WTC11 (cell line): ENCODE data around the gene MAEA. TPM values are rescaled to one million over a fixed set of nuclear protein-coding genes. Genes with fewer than 3 reads are reported as not detected.

Source experiments
- ATAC-seq: fragments of 200-7000 bp; cut with Tn5 transposase; 2 replicates; pipeline ENCODE4 v1.10.0; 2021; ENCODE audit warnings: mild to moderate bottlenecking, moderate library complexity
- CTCF ChIA-PET: fragments of 300-600 bp; sonication (Branson Sonifier 250); formaldehyde crosslinking; loops from one replicate; lab custom pipeline; 2021; ENCODE audit warnings: antibody characterized with exemption; lab: Charles Lee
- POLR2A ChIA-PET: fragments of 350-600 bp; sonication (Branson Sonifier 250); formaldehyde crosslinking; loops from one replicate; lab custom pipeline; 2021; ENCODE audit warnings: antibody characterized with exemption; lab: Charles Lee
- DNase-seq: peaks from one replicate; pipeline ENCODE4 v3.0.0; 2021; ENCODE audit warnings: low spot score
- H3K27ac Mint-ChIP-seq: 2 replicates; pipeline ENCODE4 v1.8.0; 2021; ENCODE audit warnings: mixed read lengths
- H3K27me3 Mint-ChIP-seq: 2 replicates; pipeline ENCODE4 v1.8.0; 2021; ENCODE audit warnings: low read depth, mild to moderate bottlenecking, moderate library complexity, mixed read lengths
- H3K36me3 Mint-ChIP-seq: 2 replicates; pipeline ENCODE4 v1.8.0; 2021; ENCODE audit warnings: mixed read lengths
- H3K4me1 Mint-ChIP-seq: 2 replicates; pipeline ENCODE4 v1.8.0; 2022; ENCODE audit warnings: mixed read lengths
- H3K4me3 Mint-ChIP-seq: 2 replicates; pipeline ENCODE4 v1.8.0; 2021; ENCODE audit warnings: mild to moderate bottlenecking, moderate library complexity, mixed read lengths
- H3K9me3 Mint-ChIP-seq: 2 replicates; pipeline ENCODE4 v1.8.0; 2021; ENCODE audit warnings: mixed read lengths
- AR ChIP-seq: fragments of 250-450 bp; sonication (Bioruptor Pico); IDR thresholded peaks from 2 replicates; pipeline ENCODE4 v1.9.0; 2021; ENCODE audit warnings: mild to moderate bottlenecking
- ATF2 ChIP-seq: sonication (generic); formaldehyde crosslinking; IDR thresholded peaks from 2 replicates; pipeline ENCODE4 v1.8.1; 2022; ENCODE audit warnings: low read depth, missing genetic modification reagents, borderline replicate concordance
- CDX4 ChIP-seq: fragments of 250-450 bp; sonication (Bioruptor Pico); IDR thresholded peaks from 2 replicates; pipeline ENCODE4 v1.9.0; 2021; ENCODE audit warnings: moderate library complexity, mild to moderate bottlenecking, inconsistent platforms, borderline replicate concordance
- E2F5 ChIP-seq: sonication (generic); formaldehyde crosslinking; IDR thresholded peaks from 2 replicates; pipeline ENCODE4 v1.8.1; 2022; ENCODE audit warnings: mild to moderate bottlenecking, moderate library complexity, missing genetic modification reagents
- FOXJ3 ChIP-seq: sonication (generic); formaldehyde crosslinking; IDR thresholded peaks from 2 replicates; pipeline ENCODE4 v1.9.0; 2021; ENCODE audit warnings: missing genetic modification reagents, mild to moderate bottlenecking, borderline replicate concordance
- FOXP1 ChIP-seq: sonication (generic); formaldehyde crosslinking; IDR thresholded peaks from 2 replicates; pipeline ENCODE4 v1.8.0; 2022; ENCODE audit warnings: missing genetic modification reagents, mild to moderate bottlenecking, moderate library complexity, borderline replicate concordance
- GTF2I ChIP-seq: fragments of 250-450 bp; sonication (Bioruptor Pico); conservative IDR thresholded peaks from 2 replicates; pipeline ENCODE4 v1.4.0; 2021; ENCODE audit warnings: mild to moderate bottlenecking
- IRF1 ChIP-seq: sonication (generic); formaldehyde crosslinking; IDR thresholded peaks from 2 replicates; pipeline ENCODE4 v1.8.0; 2023; ENCODE audit warnings: missing genetic modification reagents
- MXD4 ChIP-seq: fragments of 250-450 bp; sonication (Bioruptor Pico); IDR thresholded peaks from 2 replicates; pipeline ENCODE4 v1.8.0; 2021; ENCODE audit warnings: mild to moderate bottlenecking, moderate library complexity, borderline replicate concordance
- MYBL2 ChIP-seq: sonication (generic); formaldehyde crosslinking; IDR thresholded peaks from 2 replicates; pipeline ENCODE4 v1.8.1; 2023; ENCODE audit warnings: mild to moderate bottlenecking, moderate library complexity, missing genetic modification reagents
- NR2C2 ChIP-seq: sonication (generic); formaldehyde crosslinking; IDR thresholded peaks from 2 replicates; pipeline ENCODE4 v1.8.0; 2022; ENCODE audit warnings: mild to moderate bottlenecking, missing genetic modification reagents
- SMAD3 ChIP-seq: sonication (generic); formaldehyde crosslinking; IDR thresholded peaks from 2 replicates; pipeline ENCODE4 v1.8.0; 2022; ENCODE audit warnings: missing genetic modification reagents, mild to moderate bottlenecking, borderline replicate concordance
- STAT6 ChIP-seq: sonication (generic); formaldehyde crosslinking; conservative IDR thresholded peaks from 2 replicates; pipeline ENCODE4 v1.8.1; 2023; ENCODE audit warnings: mild to moderate bottlenecking, low read depth, missing genetic modification reagents, moderate library complexity
- TCF7 ChIP-seq: sonication (generic); formaldehyde crosslinking; IDR thresholded peaks from 2 replicates; pipeline ENCODE4 v1.8.0; 2022; ENCODE audit warnings: mild to moderate bottlenecking, low read depth, missing genetic modification reagents, moderate library complexity
- ZNF281 ChIP-seq: sonication (generic); formaldehyde crosslinking; IDR thresholded peaks from 2 replicates; pipeline ENCODE4 v1.8.0; 2023; ENCODE audit warnings: mild to moderate bottlenecking, missing genetic modification reagents
- ZNF317 ChIP-seq: sonication (generic); formaldehyde crosslinking; IDR thresholded peaks from 2 replicates; pipeline ENCODE4 v1.8.1; 2023; ENCODE audit warnings: low read depth, mild to moderate bottlenecking, moderate library complexity, missing genetic modification reagents, borderline replicate concordance
- ZNF423 ChIP-seq: fragments of 250-450 bp; sonication (Bioruptor Pico); IDR thresholded peaks from 2 replicates; pipeline ENCODE4 v2.1.2; 2022; ENCODE audit warnings: mild to moderate bottlenecking, moderate library complexity
- total RNA-seq: library from RNA; stranded (reverse); gene quantifications from 3 replicates; pipeline ENCODE4 v1.2.3, GENCODE V29; 2021

The MAEA gene
- total RNA-seq, 1 experiment from 2014 or later: 86.9 TPM

GRCh38 chr4:1310031-1310795 is 20.5 kb downstream of the MAEA start:
- Mint-ChIP-seq H3K27me3 (no peaks in the 10 kb centered on the region), H3K36me3 (peaks cover 35% of the 10 kb centered on the region), H3K9me3 (peaks cover 3% of the 10 kb centered on the region; the same call in 1 of the 2 replicates)
- DNase-seq: no peak
- no peak for TF ChIP-seq CDX4
- TF ChIP-seq MXD4 (CRISPR knock-in tag): no peak
- no peak for TF ChIP-seq MYBL2 (CRISPR knock-in tag)
- TF ChIP-seq AR (CRISPR knock-in tag): no peak
- TF ChIP-seq STAT6 (CRISPR knock-in tag): no peak
- no peak for TF ChIP-seq GTF2I
- no peak for TF ChIP-seq FOXJ3
- TF ChIP-seq, all 79 proteins: peak for 0
- no peak for ATAC-seq
- Mint-ChIP-seq H3K4me1 (peaks cover 30% of the 10 kb centered on the region), H3K4me3 (peak overlapping the region; percentile 53), H3K27ac (peak overlapping the region; percentile 68)
- POLR2A ChIA-PET: no interaction called here
- CTCF ChIA-PET: interaction anchor here (1.0 to 1.7 kb wide), 4 partner anchors 20 to 319 kb away, joined by 3 to 8 read pairs (median 5); no protein-coding TSS in a partner anchor

- DNase-seq (no peak), ATAC-seq (no peak)
- Mint-ChIP-seq H3K4me3 (no peak overlapping the region), H3K27me3 (no peaks in the 10 kb centered on the region), H3K4me1 (peaks cover 26% of the 10 kb centered on the region), H3K36me3 (peaks cover 37% of the 10 kb centered on the region), H3K27ac (no peak overlapping the region), H3K9me3 (peaks cover 3% of the 10 kb centered on the region; the same call in 1 of the 2 replicates)
- POLR2A ChIA-PET: no interaction called here
- CTCF ChIA-PET: no interaction called here
- TF ChIP-seq E2F5 (CRISPR knock-in tag): no peak
- TF ChIP-seq ZNF281 (CRISPR knock-in tag): no peak
- TF ChIP-seq SMAD3 (CRISPR knock-in tag): no peak
- TF ChIP-seq ZNF423: no peak
- TF ChIP-seq TCF7: no peak
- TF ChIP-seq NR2C2: no peak
- TF ChIP-seq FOXP1 (CRISPR knock-in tag): no peak
- TF ChIP-seq ZNF317 (CRISPR knock-in tag): no peak
- TF ChIP-seq IRF1 (CRISPR knock-in tag): no peak
- no peak for TF ChIP-seq ATF2
Measured at GRCh38 chr4:1310796-1311631, 21.3 kb downstream of the MAEA start.
